Stomach (tissue), 4 donors: ENCODE data around the gene RAB43.

Experiments used
- POLR2A ChIP-seq, 4 donors: fragments of 450-650 bp; IDR thresholded peaks; one replicate each; pipeline ENCODE4 v1.6.1; 2016; ENCODE audit warnings: antibody characterized with exemption in 4 of 4, control low read depth in 2 of 4, mild to moderate bottlenecking in 1 of 4, moderate library complexity in 1 of 4
- POLR2AphosphoS5 ChIP-seq, 3 donors: sonication (generic); formaldehyde crosslinking; IDR thresholded peaks; one replicate each; pipeline ENCODE4 v1.6.1; 2016; ENCODE audit warnings: antibody characterized with exemption in 3 of 3
- TF ChIP-seq, protein P1 (sequence below), 7 experiments: fragments of 450-650 bp in 4 of 7; fragments of 200-600 bp in 3 of 7; sonication (generic) in 3 of 7; IDR thresholded peaks; one replicate each; pipeline ENCODE4 v1.5.1; 2016 to 2019; ENCODE audit warnings: antibody characterized with exemption in 7 of 7, control low read depth in 2 of 7, mild to moderate bottlenecking in 1 of 7

- TF ChIP-seq POLR2A (IDR thresholded peaks at IDR 0.05) (no peak), POLR2AphosphoS5 (IDR thresholded peaks at IDR 0.05) (no peak)
- TF ChIP-seq, protein P1, sequence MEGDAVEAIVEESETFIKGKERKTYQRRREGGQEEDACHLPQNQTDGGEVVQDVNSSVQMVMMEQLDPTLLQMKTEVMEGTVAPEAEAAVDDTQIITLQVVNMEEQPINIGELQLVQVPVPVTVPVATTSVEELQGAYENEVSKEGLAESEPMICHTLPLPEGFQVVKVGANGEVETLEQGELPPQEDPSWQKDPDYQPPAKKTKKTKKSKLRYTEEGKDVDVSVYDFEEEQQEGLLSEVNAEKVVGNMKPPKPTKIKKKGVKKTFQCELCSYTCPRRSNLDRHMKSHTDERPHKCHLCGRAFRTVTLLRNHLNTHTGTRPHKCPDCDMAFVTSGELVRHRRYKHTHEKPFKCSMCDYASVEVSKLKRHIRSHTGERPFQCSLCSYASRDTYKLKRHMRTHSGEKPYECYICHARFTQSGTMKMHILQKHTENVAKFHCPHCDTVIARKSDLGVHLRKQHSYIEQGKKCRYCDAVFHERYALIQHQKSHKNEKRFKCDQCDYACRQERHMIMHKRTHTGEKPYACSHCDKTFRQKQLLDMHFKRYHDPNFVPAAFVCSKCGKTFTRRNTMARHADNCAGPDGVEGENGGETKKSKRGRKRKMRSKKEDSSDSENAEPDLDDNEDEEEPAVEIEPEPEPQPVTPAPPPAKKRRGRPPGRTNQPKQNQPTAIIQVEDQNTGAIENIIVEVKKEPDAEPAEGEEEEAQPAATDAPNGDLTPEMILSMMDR (IDR thresholded peaks at IDR 0.05), result no peak
These were observed 9.1 kb downstream of the RAB43 start for GRCh38 chr3:129112308-129113052.
